Calu3 (cell line): ENCODE measurements around the gene CDKAL1. TPM values are rescaled to one million over a fixed set of nuclear protein-coding genes. Genes with fewer than 3 reads are reported as not detected.

Source experiments
- BruUV-seq: library from RNA; stranded (reverse); fragments of 400-500 nt; replicated peaks from 2 replicates; lab custom pipeline; 2021; lab: Mats Ljungman, UMichigan
- CTCF ChIA-PET: fragments of 300-600 bp; sonication (Branson Sonifier 250); formaldehyde crosslinking; loops from one replicate; lab custom pipeline; 2022; ENCODE audit warnings: antibody characterized with exemption; lab: Charles Lee
- DNase-seq: peaks from one replicate; pipeline ENCODE4 v3.0.0; 2022
- H3K27ac Mint-ChIP-seq: one replicate; pipeline ENCODE4 v1.8.0; 2022; ENCODE audit warnings: mixed read lengths; ENCODE audit not compliant: unreplicated experiment
- H3K27me3 Mint-ChIP-seq: one replicate; pipeline ENCODE4 v1.8.0; 2022; ENCODE audit warnings: mixed read lengths; ENCODE audit not compliant: unreplicated experiment
- H3K36me3 Mint-ChIP-seq: one replicate; pipeline ENCODE4 v1.8.0; 2022; ENCODE audit warnings: mild to moderate bottlenecking, moderate library complexity, mixed read lengths; ENCODE audit not compliant: insufficient read depth, unreplicated experiment
- H3K4me1 Mint-ChIP-seq: one replicate; pipeline ENCODE4 v1.8.0; 2022; ENCODE audit warnings: mild to moderate bottlenecking, low read depth, mixed read lengths; ENCODE audit not compliant: unreplicated experiment
- H3K4me3 Mint-ChIP-seq: one replicate; pipeline ENCODE4 v1.8.0; 2022; ENCODE audit warnings: mild to moderate bottlenecking, low read depth, moderate library complexity, mixed read lengths; ENCODE audit not compliant: unreplicated experiment
- H3K9me3 Mint-ChIP-seq: one replicate; pipeline ENCODE4 v1.8.0; 2022; ENCODE audit warnings: low read depth, mixed read lengths; ENCODE audit not compliant: unreplicated experiment
- CTCF ChIP-seq: fragments of 200-600 bp; IDR thresholded peaks from one replicate; pipeline ENCODE4 v1.8.0; 2022; ENCODE audit warnings: antibody characterized with exemption; ENCODE audit not compliant: unreplicated experiment
- intact Hi-C: fragments of 100-400 bp; cut with micrococcal nuclease; formaldehyde crosslinking; loops from one replicate; pipeline ENCODE4 v1.10.0; 2022; ENCODE audit not compliant: unreplicated experiment
- total RNA-seq: library from RNA; stranded (reverse); gene quantifications from 2 replicates; pipeline ENCODE4 v1.2.3, GENCODE V29; 2022

Gene CDKAL1
- total RNA-seq, 1 experiment from 2014 or later: 39.6 TPM

GRCh38 chr6:21222656-21223055 is 688.4 kb downstream of the CDKAL1 start:
- no peak for TF ChIP-seq CTCF
- no peaks in the 10 kb centered on the region for H3K36me3 Mint-ChIP-seq
- intact Hi-C loops: no loop called here
- no TSS peak for BruUV-seq
- H3K9me3 Mint-ChIP-seq: no peaks in the 10 kb centered on the region
- DNase-seq: no peak
- H3K4me3 Mint-ChIP-seq: no peak overlapping the region
- no peaks in the 10 kb centered on the region for H3K27me3 Mint-ChIP-seq
- H3K27ac Mint-ChIP-seq: no peak overlapping the region
- H3K4me1 Mint-ChIP-seq: peaks cover 24% of the 10 kb centered on the region
- CTCF ChIA-PET: interaction anchor here (0.6 kb wide), 2 partner anchors 108 to 655 kb away, joined by 7 to 8 read pairs; no protein-coding TSS in a partner anchor

- no peak for DNase-seq
- Mint-ChIP-seq H3K36me3 (no peaks in the 10 kb centered on the region), H3K4me1 (peaks cover 15% of the 10 kb centered on the region), H3K27ac (no peak overlapping the region), H3K4me3 (no peak overlapping the region), H3K9me3 (no peaks in the 10 kb centered on the region), H3K27me3 (no peaks in the 10 kb centered on the region)
- CTCF ChIA-PET: interaction anchor here (0.6 to 1.0 kb wide), 3 partner anchors 12 to 659 kb away, joined by 3 to 5 read pairs (median 3); no protein-coding TSS in a partner anchor
- intact Hi-C loops: no loop called here
- no TSS peak for BruUV-seq
- no peak for TF ChIP-seq CTCF
Observed at GRCh38 chr6:21225912-21226311, 691.7 kb downstream of the CDKAL1 start.

GRCh38 chr6:21227486-21227885 is 693.2 kb downstream of the CDKAL1 start:
- CTCF ChIA-PET: no interaction called here
- no peak for DNase-seq
- no peaks in the 10 kb centered on the region for H3K27me3 Mint-ChIP-seq
- no peaks in the 10 kb centered on the region for H3K9me3 Mint-ChIP-seq
- H3K4me1 Mint-ChIP-seq: peaks cover 12% of the 10 kb centered on the region
- no peak overlapping the region for H3K4me3 Mint-ChIP-seq
- BruUV-seq: no TSS peak
- no peaks in the 10 kb centered on the region for H3K36me3 Mint-ChIP-seq
- intact Hi-C loops: no loop called here
- no peak for TF ChIP-seq CTCF
- no peak overlapping the region for H3K27ac Mint-ChIP-seq

- peaks cover 12% of the 10 kb centered on the region for H3K4me1 Mint-ChIP-seq
- intact Hi-C loops: no loop called here
- H3K36me3 Mint-ChIP-seq: no peaks in the 10 kb centered on the region
- no peaks in the 10 kb centered on the region for H3K9me3 Mint-ChIP-seq
- H3K27me3 Mint-ChIP-seq: no peaks in the 10 kb centered on the region
- BruUV-seq: no TSS peak
- H3K4me3 Mint-ChIP-seq: no peak overlapping the region
- CTCF ChIA-PET: no interaction called here
- TF ChIP-seq CTCF: no peak
- no peak for DNase-seq
- no peak overlapping the region for H3K27ac Mint-ChIP-seq
Observed at GRCh38 chr6:21228411-21228810, 694.2 kb downstream of the CDKAL1 start.
